SKM-1 treated with dmso at 0.1 percent for 144 hours (cell line): Measurements from ENCODE around the gene WDR87.
"Not testable (repeated sequence)": the region's sequence is repeated elsewhere in the genome, so short reads cannot be mapped to it uniquely, and the experiment has no call there.

ENCODE experiments used
- DNase-seq: peaks from one replicate; lab custom pipeline; 2025; ENCODE audit not compliant: unreplicated experiment; lab: John Stamatoyannopoulos, UW

WDR87 gene

DNA sequence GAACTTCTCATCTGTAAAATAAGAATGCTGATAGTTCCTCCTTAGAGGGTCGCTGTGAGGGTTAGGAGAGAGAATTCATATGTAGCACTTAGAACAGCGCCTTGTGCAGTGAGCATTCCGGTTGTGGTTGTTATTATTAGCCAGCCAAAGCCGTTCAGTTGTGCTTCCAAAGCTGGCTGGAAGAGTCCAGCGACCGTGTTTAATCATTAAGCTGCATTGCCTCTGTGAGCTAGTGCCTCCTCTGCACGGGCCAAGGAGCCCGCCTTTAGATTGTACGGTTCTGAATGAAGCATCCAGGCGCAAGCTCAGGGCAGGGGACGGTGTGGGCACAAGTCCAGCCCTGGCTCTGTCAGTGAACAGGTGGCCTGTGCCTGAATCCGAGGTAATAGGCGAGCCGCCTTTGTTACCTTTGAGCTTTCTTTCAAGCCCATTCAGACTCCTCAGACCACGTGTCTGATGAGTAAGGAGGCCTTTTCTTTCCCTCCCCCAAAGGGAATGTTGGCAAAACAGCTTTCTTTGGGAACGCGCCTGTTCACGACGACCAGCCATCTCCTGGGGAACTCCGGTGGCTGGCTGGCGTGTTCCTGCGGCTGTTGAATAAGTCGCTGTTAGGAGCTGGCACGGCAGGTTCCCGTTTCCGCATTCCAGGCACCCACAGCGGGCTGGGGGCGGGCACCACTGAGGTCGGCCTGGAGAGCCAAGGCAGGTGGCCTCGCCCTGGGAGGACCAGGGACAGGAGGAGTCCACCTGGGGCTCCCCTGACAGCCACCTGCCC, 25.7 kb upstream of the WDR87 start:
- DNase-seq: peak; percentile 44

- DNase-seq: no peak
These were observed 24.0 kb upstream of the WDR87 start for GRCh38 chr19:37930416-37930815.

- DNase-seq: no peak
These were observed 23.0 kb upstream of the WDR87 start for GRCh38 chr19:37929355-37929923.

GRCh38 chr19:37928527-37929286, 22.3 kb upstream of the WDR87 start:
- DNase-seq: peak; percentile 70

GRCh38 chr19:37926711-37927110, 20.3 kb upstream of the WDR87 start:
- DNase-seq: no peak

- no peak for DNase-seq
These were observed 19.9 kb upstream of the WDR87 start for GRCh38 chr19:37926255-37926654.

GRCh38 chr19:37925212-37925611, 18.8 kb upstream of the WDR87 start:
- no peak for DNase-seq

DNA sequence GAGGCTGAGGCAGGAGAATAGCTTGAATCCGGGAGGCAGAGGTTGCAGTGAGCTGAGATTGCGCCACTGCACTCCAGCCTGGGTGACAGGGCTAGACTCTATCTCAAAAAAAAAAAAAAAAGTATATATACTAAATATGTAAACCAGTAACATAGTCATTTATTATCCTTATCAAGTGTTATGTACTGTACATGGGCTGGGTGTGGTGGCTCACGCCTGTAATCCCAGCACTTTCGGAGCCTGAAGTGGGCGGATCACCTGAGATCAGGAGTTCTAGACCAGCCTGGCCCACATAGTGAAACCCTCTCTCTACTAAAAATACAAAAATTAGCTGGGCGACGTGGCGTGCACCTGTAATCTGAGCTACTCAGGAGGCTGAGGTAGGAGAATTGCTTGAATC, 18.2 kb upstream of the WDR87 start:
- DNase-seq: not testable (repeated sequence)

GRCh38 chr19:37920591-37921450, 14.4 kb upstream of the WDR87 start:
- no peak for DNase-seq

- peak; percentile 40 for DNase-seq
These were observed 8.5 kb upstream of the WDR87 start for GRCh38 chr19:37914908-37915307.

DNA sequence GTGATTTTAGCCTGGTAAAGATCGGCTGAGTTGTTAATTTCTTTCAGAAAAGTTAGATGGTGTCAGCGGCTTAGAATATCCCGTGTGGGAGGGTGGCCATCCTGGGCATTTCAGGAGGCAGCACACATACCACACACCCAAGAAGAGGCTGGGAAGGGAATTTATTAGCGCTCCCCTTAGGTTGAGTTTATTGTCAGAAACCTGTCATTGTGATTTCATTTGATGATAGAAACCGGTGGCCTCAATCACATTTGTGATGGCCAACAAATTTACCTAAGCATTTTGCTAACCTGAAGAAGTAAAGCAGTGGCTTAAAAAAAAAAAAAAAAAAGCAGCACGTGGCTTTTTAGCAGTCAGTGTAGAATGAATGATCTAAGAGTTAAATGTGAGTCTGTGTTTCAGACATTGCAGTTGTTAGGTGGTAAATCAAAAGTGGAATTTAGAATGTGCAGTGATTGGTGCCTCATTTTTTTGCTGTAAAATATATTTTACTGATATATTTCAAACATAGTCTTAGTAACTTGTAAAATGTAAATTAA, 3.3 kb upstream of the WDR87 start:
- no peak for DNase-seq

- DNase-seq: no peak
These were observed 1.5 kb upstream of the WDR87 start for GRCh38 chr19:37907735-37908455.

DNA sequence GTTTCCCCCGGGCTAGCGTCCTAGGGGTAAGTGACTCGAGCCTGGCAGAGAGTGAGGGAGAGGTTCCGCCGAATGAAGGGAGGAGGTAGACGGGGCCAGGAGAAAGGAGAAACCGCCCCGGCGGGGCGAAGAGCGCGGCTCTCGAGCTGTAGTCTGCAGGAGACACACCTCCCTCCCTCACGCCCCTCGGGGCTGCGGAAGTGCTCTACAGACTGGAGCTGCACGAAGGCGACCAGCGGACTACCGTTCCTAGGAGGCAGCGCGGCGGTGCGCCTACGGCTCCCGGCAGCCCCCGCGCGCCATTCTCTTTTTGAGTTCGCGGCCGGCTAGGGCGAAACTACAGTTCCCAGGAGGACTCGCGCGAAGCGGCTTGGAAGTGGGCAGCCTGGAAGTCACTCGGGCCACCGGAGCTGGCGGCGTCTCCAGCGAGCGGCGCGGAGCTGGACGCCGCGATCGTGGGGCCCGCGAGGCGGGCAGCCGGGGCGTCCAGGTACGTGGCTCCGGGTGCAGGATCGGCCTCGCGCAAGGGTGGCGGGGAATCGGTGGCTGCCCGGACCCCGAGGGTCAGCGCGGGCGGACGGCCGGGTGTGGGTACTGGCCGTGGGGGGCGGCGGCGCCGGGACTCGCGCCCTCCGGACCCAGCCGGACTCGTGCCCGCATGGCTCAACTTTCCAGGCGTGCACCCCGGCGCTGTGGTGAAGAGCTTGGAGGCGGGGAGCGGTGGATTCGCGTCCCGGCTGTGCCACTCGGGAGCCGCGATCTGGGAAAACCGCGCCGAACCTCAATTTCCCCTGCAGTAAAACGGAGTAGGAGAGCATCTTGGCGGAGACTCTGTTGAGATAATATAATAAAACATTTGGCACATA, 708 bp upstream of the WDR87 start, which contains the start of gene SIPA1L3:
Gene SIPA1L3 (plus strand): TSS at position 340 of the 866 bp plus-strand sequence. CDS start 174,358 bp downstream, outside the sequence.
- DNase-seq: peak; percentile 94

DNA sequence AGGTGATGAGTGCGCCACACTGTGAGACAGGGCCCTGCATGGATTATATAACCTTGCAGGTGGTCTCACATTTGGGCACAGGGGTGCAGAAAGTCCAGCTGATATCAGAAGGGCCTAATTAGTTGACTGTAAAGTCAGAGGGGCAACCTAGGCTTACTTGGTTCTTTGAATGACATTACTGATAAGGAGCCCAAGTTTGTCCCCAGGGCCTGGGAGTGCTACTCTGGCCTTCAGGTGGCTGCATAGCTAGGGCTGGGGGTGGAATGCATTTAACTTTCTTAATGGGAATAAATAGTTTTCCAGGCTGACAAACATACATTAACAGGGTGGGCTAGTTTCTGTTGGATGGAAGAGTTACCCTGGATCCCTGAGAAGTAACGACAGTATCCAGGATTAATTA, 3.3 kb downstream of the WDR87 start:
- DNase-seq: no peak

DNA sequence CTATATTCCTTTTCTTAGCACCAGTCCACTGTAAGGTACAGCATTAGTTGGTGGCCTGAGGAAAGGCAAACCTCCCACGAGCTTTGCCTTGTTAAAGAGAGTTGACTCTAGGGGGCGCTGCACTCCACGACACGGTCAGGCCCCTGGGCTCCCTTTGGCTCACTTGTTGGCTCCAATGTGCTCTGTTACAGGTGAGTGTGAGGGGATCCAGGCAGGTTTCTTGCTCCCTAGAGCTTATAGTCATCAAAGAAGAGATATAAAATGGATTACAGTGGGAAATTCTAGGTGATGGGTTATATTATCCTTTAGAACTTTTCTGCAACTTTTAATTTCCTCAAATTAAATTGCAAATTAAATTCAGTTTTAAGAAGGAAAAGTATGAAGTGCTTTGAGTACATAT, 3.7 kb downstream of the WDR87 start:
- peak; percentile 70 for DNase-seq

- DNase-seq: no peak
These were observed 6.4 kb downstream of the WDR87 start for GRCh38 chr19:37899966-37900365.

DNA sequence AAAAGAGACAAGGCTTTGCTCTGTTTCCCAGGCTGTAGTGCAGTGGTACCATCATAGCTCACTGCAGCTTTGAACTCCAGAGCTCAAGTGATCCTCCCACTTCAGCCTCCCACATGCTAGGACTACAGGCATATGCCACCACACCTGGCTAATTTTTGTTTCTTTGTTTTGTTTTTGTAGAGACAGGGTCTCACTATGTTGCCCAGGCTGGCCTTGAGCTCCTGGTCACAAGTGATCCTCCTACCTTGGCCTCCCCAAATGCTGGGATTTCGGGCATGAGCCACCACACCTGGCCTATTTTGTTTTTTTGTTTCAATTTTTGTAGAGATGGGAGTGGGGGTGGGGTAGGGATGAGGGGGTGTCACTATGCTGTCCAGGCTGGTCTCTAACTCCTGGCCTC, 6.9 kb downstream of the WDR87 start:
- DNase-seq: no peak

DNA sequence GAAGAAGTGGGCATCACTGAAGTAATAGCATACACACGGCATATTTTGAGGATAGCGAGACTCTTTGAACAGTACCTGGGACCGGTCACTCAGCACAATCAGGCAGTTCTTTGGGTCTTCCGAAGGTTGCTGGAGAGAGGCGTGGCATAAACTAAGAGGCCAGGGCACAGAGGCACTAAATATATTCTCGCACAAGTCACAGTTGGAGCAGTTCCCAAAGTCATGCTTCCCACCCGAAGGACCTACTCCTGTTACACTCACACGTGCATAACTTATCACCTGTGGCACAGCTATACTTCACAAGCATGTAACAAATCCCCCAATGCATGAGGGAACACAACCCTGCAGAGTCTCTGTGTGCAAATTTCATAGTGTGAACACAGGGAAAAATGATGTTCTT, 10.2 kb downstream of the WDR87 start:
- DNase-seq: no peak
